RWPE2 (cell line): Measurements from ENCODE around the gene APOA1.

ENCODE experiments used
- ATAC-seq: fragments of 200-7000 bp; cut with Tn5 transposase; 3 replicates; pipeline ENCODE4 v1.9.1; 2021; ENCODE audit warnings: low read depth
- DNase-seq: peaks from one replicate; pipeline ENCODE4 v3.0.0-alpha.2; 2020; ENCODE audit warnings: low spot score
- H3K27ac ChIP-seq: fragments of 450-650 bp; 2 replicates; pipeline ENCODE4 v1.5.1; 2017; ENCODE audit warnings: mild to moderate bottlenecking; ENCODE audit not compliant: poor library complexity, severe bottlenecking
- H3K27me3 ChIP-seq: fragments of 250-450 bp; sonication (Bioruptor Pico); 2 replicates; pipeline ENCODE4 v1.5.1; 2021; ENCODE audit warnings: mild to moderate bottlenecking, moderate library complexity; ENCODE audit not compliant: insufficient read depth, poor library complexity, severe bottlenecking
- H3K36me3 ChIP-seq: fragments of 250-450 bp; sonication (Bioruptor Pico); 2 replicates; pipeline ENCODE4 v1.5.1; 2020; ENCODE audit warnings: low read depth, mild to moderate bottlenecking, moderate library complexity
- H3K4me1 ChIP-seq: fragments of 250-450 bp; sonication (Bioruptor Pico); 2 replicates; pipeline ENCODE4 v1.5.1; 2021; ENCODE audit warnings: mild to moderate bottlenecking, moderate library complexity; ENCODE audit not compliant: insufficient read depth, poor library complexity, severe bottlenecking
- H3K4me3 ChIP-seq: fragments of 250-450 bp; sonication (Bioruptor Pico); 2 replicates; pipeline ENCODE4 v1.5.1; 2021; ENCODE audit warnings: mild to moderate bottlenecking, moderate library complexity; ENCODE audit not compliant: severe bottlenecking
- H3K9me3 ChIP-seq: fragments of 250-450 bp; sonication (Bioruptor Pico); 2 replicates; pipeline ENCODE4 v1.5.1; 2021; ENCODE audit warnings: mild to moderate bottlenecking, moderate library complexity; ENCODE audit not compliant: severe bottlenecking
- CTCF ChIP-seq: fragments of 450-650 bp; IDR thresholded peaks from one replicate; pipeline ENCODE4 v1.5.1; 2017; ENCODE audit warnings: mild to moderate bottlenecking, moderate library complexity; ENCODE audit not compliant: poor library complexity, severe bottlenecking

Gene APOA1

GRCh38 chr11:116822575-116822974 is 14.8 kb downstream of the APOA1 start:
- Histone ChIP-seq H3K4me3 (no peak overlapping the region), H3K27ac (no peak overlapping the region), H3K27me3 (no peaks in the 10 kb centered on the region), H3K36me3 (no peaks in the 10 kb centered on the region), H3K4me1 (no peaks in the 10 kb centered on the region), H3K9me3 (no peaks in the 10 kb centered on the region)
- DNase-seq (no peak), ATAC-seq (no peak)
- TF ChIP-seq CTCF: no peak

DNA sequence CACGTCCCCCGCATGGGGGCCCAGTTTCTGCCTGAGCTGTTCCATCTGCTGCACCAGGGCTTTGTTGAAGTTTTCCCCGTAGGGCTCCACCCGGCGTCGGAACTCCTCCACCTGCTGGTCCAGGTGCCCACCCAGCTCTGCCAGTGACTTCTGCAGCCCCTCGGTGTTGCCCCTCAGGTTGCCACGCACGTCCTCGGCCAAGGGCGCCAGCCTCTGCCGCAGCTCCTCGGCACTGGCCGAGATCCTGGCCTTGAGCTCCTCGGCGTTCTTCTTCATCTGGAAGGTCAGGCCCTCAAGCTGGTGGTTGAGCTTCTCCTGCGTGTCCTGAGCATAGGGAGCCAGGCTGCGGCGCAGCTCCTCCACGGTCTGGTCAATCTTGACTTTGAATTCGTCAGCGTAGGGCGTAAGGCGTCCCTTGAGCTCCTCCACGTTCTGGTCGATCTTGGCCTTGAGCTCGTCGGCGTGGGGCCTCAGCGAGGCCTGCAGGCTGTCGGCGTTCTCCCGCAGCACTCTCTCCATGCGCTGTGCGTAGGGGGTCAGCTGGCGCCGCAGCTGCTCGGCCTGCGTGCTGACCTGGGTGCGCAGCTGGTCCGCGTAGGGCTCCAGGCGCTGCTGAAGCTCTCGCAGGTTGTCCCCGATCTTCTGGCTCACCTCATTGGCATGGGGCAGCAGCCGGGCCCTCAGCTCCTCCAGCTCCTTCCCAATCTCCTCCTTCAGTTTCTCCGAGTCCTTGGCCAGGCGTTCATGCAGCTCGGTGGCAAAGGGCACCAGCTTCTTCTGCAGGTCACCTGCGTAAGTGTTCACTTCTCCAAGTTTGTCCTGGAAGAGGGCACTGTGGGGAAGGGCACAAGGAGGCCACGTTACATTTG is 16.1 kb downstream of the APOA1 start:
- Histone ChIP-seq H3K4me1 (no peaks in the 10 kb centered on the region), H3K4me3 (no peak overlapping the region), H3K27ac (no peak overlapping the region), H3K9me3 (no peaks in the 10 kb centered on the region), H3K27me3 (no peaks in the 10 kb centered on the region), H3K36me3 (no peaks in the 10 kb centered on the region)
- no peak for TF ChIP-seq CTCF
- ATAC-seq (no peak), DNase-seq (no peak)

GRCh38 chr11:116819049-116819448 is 18.4 kb downstream of the APOA1 start:
- H3K4me3 ChIP-seq: no peak overlapping the region
- H3K27ac ChIP-seq: no peak overlapping the region
- H3K9me3 ChIP-seq: no peaks in the 10 kb centered on the region

DNA sequence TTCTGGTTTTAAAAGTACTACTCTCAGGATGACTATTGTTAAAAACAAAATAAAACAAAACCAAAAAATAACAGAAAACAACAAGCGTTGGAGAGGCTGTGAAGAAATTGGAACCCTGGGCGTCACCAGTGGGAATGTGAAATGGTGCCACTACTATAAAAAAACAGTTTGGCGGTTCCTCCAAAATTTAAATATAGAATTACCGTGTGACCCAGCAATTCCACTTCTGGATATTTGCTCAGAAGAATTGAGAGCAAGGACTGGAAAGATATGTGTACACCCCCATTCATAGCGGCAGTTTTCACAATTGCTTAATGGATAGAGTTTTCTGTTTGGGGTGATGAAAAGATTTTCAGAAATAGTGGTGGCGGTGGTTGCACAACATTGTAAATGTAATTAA is 22.9 kb downstream of the APOA1 start:
- Histone ChIP-seq H3K27me3 (no peaks in the 10 kb centered on the region), H3K27ac (no peak overlapping the region), H3K36me3 (no peaks in the 10 kb centered on the region), H3K9me3 (peaks cover 2% of the 10 kb centered on the region), H3K4me1 (no peaks in the 10 kb centered on the region), H3K4me3 (no peak overlapping the region)
- TF ChIP-seq CTCF: no peak
- ATAC-seq (no peak), DNase-seq (no peak)

More at GRCh38 chr11:116819049-116819448, 18.4 kb downstream of the APOA1 start:
- DNase-seq (no peak), ATAC-seq (no peak)
- TF ChIP-seq CTCF: no peak
- Histone ChIP-seq H3K36me3 (no peaks in the 10 kb centered on the region), H3K4me1 (no peaks in the 10 kb centered on the region), H3K27me3 (no peaks in the 10 kb centered on the region)
